HG03439 (cell line): ENCODE measurements around the gene SNX3.
"Not testable (repeated sequence)": the region's sequence is repeated elsewhere in the genome, so short reads cannot be mapped to it uniquely, and the experiment has no call there.

Source experiments
- ATAC-seq: cut with Tn5 transposase; IDR thresholded peaks from one replicate; pipeline ENCODE4 v1.9.1; 2021; ENCODE audit warnings: mild to moderate bottlenecking, moderate library complexity; ENCODE audit not compliant: unreplicated experiment

SNX3 gene

GRCh38 chr6:108263371-108263770 lies 2.5 kb upstream of the SNX3 start:
- no peak for ATAC-seq

- no peak for ATAC-seq
Measured at GRCh38 chr6:108260126-108260808, 573 bp downstream of the SNX3 start.

- no peak for ATAC-seq
Measured at GRCh38 chr6:108254433-108255410, 6.1 kb downstream of the SNX3 start.

GRCh38 chr6:108253241-108253640 lies 7.6 kb downstream of the SNX3 start:
- ATAC-seq, result no peak

GRCh38 chr6:108252055-108252454 lies 8.8 kb downstream of the SNX3 start:
- no peak for ATAC-seq

- no peak for ATAC-seq
Measured at GRCh38 chr6:108251252-108251651, 9.6 kb downstream of the SNX3 start.

GRCh38 chr6:108250240-108250866 lies 10.5 kb downstream of the SNX3 start:
- ATAC-seq, result no peak

- no peak for ATAC-seq
Measured at GRCh38 chr6:108247965-108248536, 12.8 kb downstream of the SNX3 start.

- ATAC-seq, result not testable (repeated sequence)
Measured at GRCh38 chr6:108245095-108245494, 15.7 kb downstream of the SNX3 start.

- ATAC-seq, result no peak
Measured at GRCh38 chr6:108243836-108244235, 17.0 kb downstream of the SNX3 start.

GRCh38 chr6:108242721-108243120 lies 18.1 kb downstream of the SNX3 start:
- ATAC-seq, result no peak

GRCh38 chr6:108242259-108242658 lies 18.6 kb downstream of the SNX3 start:
- no peak for ATAC-seq

- ATAC-seq, result no peak
Measured at GRCh38 chr6:108238322-108238721, 22.5 kb downstream of the SNX3 start.

- ATAC-seq, result no peak
Measured at GRCh38 chr6:108236791-108237190, 24.0 kb downstream of the SNX3 start.

GRCh38 chr6:108235127-108235526 lies 25.7 kb downstream of the SNX3 start:
- ATAC-seq, result no peak

- ATAC-seq, result no peak
Measured at GRCh38 chr6:108228416-108228815, 32.4 kb downstream of the SNX3 start.

- no peak for ATAC-seq
Measured at GRCh38 chr6:108227290-108227689, 33.5 kb downstream of the SNX3 start.

GRCh38 chr6:108222504-108222903 lies 38.3 kb downstream of the SNX3 start:
- ATAC-seq, result no peak

GRCh38 chr6:108222064-108222463 lies 38.8 kb downstream of the SNX3 start:
- ATAC-seq, result no peak

- no peak for ATAC-seq
Measured at GRCh38 chr6:108211671-108212070, 49.2 kb downstream of the SNX3 start.

- ATAC-seq, result no peak
Measured at GRCh38 chr6:108210556-108210955, 50.3 kb downstream of the SNX3 start.
